HG02852 (cell line): Measurements from ENCODE around the gene FRMD4A.

Experiments used
- ATAC-seq: cut with Tn5 transposase; IDR thresholded peaks from one replicate; pipeline ENCODE4 v1.9.1; 2021; ENCODE audit warnings: mild to moderate bottlenecking, moderate library complexity; ENCODE audit not compliant: unreplicated experiment

Gene FRMD4A

GRCh38 chr10:14345262-14345661 lies 14.5 kb upstream of the FRMD4A start:
- no peak for ATAC-seq

GRCh38 chr10:14340051-14340744 lies 9.5 kb upstream of the FRMD4A start:
- ATAC-seq: no peak

- ATAC-seq: no peak
These were observed 6.0 kb upstream of the FRMD4A start for GRCh38 chr10:14336736-14337135.

- no peak for ATAC-seq
These were observed 4.0 kb upstream of the FRMD4A start for GRCh38 chr10:14334771-14335170.

- ATAC-seq: no peak
These were observed 2.9 kb upstream of the FRMD4A start for GRCh38 chr10:14333606-14334005.

- no peak for ATAC-seq
These were observed 2.2 kb upstream of the FRMD4A start for GRCh38 chr10:14332903-14333302.

GRCh38 chr10:14329746-14330173 lies 964 bp downstream of the FRMD4A start:
- no peak for ATAC-seq

GRCh38 chr10:14328881-14329672 lies 1.6 kb downstream of the FRMD4A start:
- ATAC-seq: no peak

- no peak for ATAC-seq
These were observed 3.2 kb downstream of the FRMD4A start for GRCh38 chr10:14327527-14327926.

- ATAC-seq: no peak
These were observed 4.1 kb downstream of the FRMD4A start for GRCh38 chr10:14326581-14326980.

- ATAC-seq: no peak
These were observed 5.3 kb downstream of the FRMD4A start for GRCh38 chr10:14325325-14325955.

GRCh38 chr10:14322526-14323188 lies 8.1 kb downstream of the FRMD4A start:
- no peak for ATAC-seq

- ATAC-seq: no peak
These were observed 12.7 kb downstream of the FRMD4A start for GRCh38 chr10:14318007-14318406.

- no peak for ATAC-seq
These were observed 18.7 kb downstream of the FRMD4A start for GRCh38 chr10:14312014-14312413.

- ATAC-seq: no peak
These were observed 19.3 kb downstream of the FRMD4A start for GRCh38 chr10:14311206-14311957.

- no peak for ATAC-seq
These were observed 21.1 kb downstream of the FRMD4A start for GRCh38 chr10:14309593-14309992.

GRCh38 chr10:14306190-14306589 lies 24.5 kb downstream of the FRMD4A start:
- no peak for ATAC-seq

- ATAC-seq: no peak
These were observed 26.7 kb downstream of the FRMD4A start for GRCh38 chr10:14304046-14304445.

- no peak for ATAC-seq
These were observed 28.7 kb downstream of the FRMD4A start for GRCh38 chr10:14302035-14302434.

GRCh38 chr10:14299556-14299955 lies 31.2 kb downstream of the FRMD4A start:
- no peak for ATAC-seq
